ENCODE measurements around the gene FEV.
A peak's percentile ranks its signal among the peaks of the same experiment; 100 is the strongest.
"Not testable (repeated sequence)": the region's sequence is repeated elsewhere in the genome, so short reads cannot be mapped to it uniquely, and the experiment has no call there.

FEV gene

GRCh38 chr2:218956039-218956438 lies 28.9 kb downstream of the FEV start:
- no peak overlapping the region for H3K4me3 ChIP-seq (replicated peaks; ENCODE audit: low read depth, low read length)
- TF ChIP-seq CTCF (IDR thresholded peaks at IDR 0.05; ENCODE audit: low read depth, low read length, missing control alignments), result no peak
- DNase-seq (ENCODE audit: extremely low read depth, low read depth), result no peak

- H3K4me3 ChIP-seq (replicated peaks; ENCODE audit: low read depth, low read length), result no peak overlapping the region
- no peak for TF ChIP-seq CTCF (IDR thresholded peaks at IDR 0.05; ENCODE audit: low read depth, low read length, missing control alignments)
- DNase-seq (ENCODE audit: extremely low read depth, low read depth), result no peak
Observed at GRCh38 chr2:218954541-218955300, 30.3 kb downstream of the FEV start.

- TF ChIP-seq CTCF (IDR thresholded peaks at IDR 0.05; ENCODE audit: low read depth, low read length, missing control alignments), result peak; percentile 20
- no peak for DNase-seq (ENCODE audit: extremely low read depth, low read depth)
- no peak overlapping the region for H3K4me3 ChIP-seq (replicated peaks; ENCODE audit: low read depth, low read length)
Observed at GRCh38 chr2:218953366-218953954, 31.5 kb downstream of the FEV start.

- H3K4me3 ChIP-seq (replicated peaks; ENCODE audit: low read depth, low read length), result no peak overlapping the region
- no peak for TF ChIP-seq CTCF (IDR thresholded peaks at IDR 0.05; ENCODE audit: low read depth, low read length, missing control alignments)
- no peak for DNase-seq (ENCODE audit: extremely low read depth, low read depth)
Observed at GRCh38 chr2:218952160-218952559, 32.8 kb downstream of the FEV start.

GRCh38 chr2:218946621-218947020 lies 38.4 kb downstream of the FEV start:
- TF ChIP-seq CTCF (IDR thresholded peaks at IDR 0.05; ENCODE audit: low read depth, low read length, missing control alignments), result no peak
- no peak for DNase-seq (ENCODE audit: extremely low read depth, low read depth)

GRCh38 chr2:218944759-218945404 lies 40.1 kb downstream of the FEV start:
- H3K4me3 ChIP-seq (replicated peaks; ENCODE audit: low read depth, low read length), result no peak overlapping the region
- TF ChIP-seq CTCF (IDR thresholded peaks at IDR 0.05; ENCODE audit: low read depth, low read length, missing control alignments), result no peak
- DNase-seq (ENCODE audit: extremely low read depth, low read depth), result no peak

More at GRCh38 chr2:218946621-218947020, 38.4 kb downstream of the FEV start:
- no peak overlapping the region for H3K4me3 ChIP-seq (replicated peaks; ENCODE audit: low read depth, low read length)

- DNase-seq (ENCODE audit: extremely low read depth, low read depth); H3K4me3 ChIP-seq (replicated peaks; ENCODE audit: low read depth, low read length): not testable (repeated sequence)
Observed at GRCh38 chr2:218931751-218932150, 53.2 kb downstream of the FEV start.

Data from HFF-Myc (cell line).